SK-N-DZ (cell line): Measurements from ENCODE around the gene LNX1.
"Not testable (repeated sequence)": the region's sequence is repeated elsewhere in the genome, so short reads cannot be mapped to it uniquely, and the experiment has no call there.

ENCODE experiments used
- DNase-seq: peaks from one replicate; pipeline ENCODE4 v3.0.0-alpha.2; 2015; ENCODE audit warnings: low spot score

The LNX1 gene

DNA sequence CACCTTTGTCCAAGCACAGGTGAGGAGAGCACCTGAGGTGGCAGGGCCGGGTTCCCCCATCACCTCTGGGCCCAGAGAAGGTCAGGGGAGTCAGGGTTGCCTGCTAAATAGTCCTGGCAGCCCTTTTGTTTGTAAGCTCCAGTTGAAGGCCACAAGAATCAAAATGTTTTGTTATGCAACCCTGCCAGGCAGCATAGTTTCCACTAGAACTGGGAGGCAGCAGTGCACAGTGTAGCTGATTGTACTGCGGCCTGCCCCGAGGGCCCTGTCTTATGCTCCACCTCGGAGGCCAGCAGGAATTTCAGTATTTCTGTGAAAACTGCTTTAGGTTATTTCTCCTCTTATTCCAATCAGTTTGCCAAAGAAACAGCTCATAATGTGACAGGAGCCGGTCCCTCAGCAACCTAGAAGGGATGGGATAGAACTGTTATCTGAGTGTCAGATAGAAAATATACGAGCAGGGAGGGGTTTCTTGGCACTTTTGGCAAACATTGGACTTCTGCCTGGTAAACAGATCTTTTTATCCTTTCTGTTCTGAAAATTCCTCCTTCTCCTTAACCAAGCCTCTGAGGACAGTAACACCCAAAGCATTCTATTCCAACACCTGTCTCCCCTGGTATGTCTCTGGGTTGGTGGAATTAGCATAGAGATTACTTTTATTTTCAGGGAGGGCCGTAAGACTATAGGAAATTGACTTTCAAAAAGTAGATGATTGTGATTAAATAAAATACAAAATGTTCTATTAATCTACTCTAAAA is 93.6 kb downstream of the LNX1 start:
- no peak for DNase-seq

DNA sequence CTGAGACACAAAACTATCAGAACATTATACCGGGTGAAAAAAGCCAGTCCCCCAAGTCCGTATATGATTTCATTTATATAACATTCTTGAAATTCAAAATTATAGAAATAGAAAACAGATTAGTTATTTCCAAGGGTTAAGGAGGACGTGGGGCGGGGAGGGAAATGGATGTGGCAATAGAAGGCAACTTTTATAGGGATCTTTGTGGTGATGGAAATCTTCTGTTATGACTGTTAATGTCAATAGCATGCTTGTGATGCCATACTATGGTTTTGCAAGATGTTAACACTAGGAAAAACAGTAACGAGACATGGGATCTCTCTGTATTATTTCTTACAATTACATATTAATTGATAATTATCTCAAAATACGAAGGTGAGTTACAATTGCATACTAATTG is 96.4 kb downstream of the LNX1 start:
- no peak for DNase-seq

GRCh38 chr4:53490965-53491622 is 100.2 kb downstream of the LNX1 start:
- DNase-seq, result peak; percentile 9

GRCh38 chr4:53490161-53490956 is 100.9 kb downstream of the LNX1 start:
- no peak for DNase-seq

- DNase-seq, result no peak
Observed at GRCh38 chr4:53489279-53489889, 101.9 kb downstream of the LNX1 start.

GRCh38 chr4:53487766-53488165 is 103.5 kb downstream of the LNX1 start:
- no peak for DNase-seq

DNA sequence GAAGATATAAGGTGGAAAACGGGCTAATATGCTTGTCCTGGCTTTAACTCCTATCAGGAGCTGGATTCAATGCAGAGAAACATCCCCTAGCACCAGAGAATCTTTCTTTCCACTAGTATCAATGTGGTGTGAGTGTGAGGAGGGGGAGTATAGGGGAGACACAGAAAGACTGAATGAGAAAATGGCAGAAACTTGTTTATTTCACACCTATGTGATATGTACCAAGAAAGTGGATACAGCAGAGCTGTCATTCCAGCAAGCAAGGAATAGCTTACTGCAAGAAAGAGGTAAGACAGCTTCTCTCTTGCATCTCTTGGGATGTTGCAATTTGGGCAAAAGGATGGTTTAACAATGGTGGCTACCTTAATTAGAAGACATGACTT is 105.6 kb downstream of the LNX1 start:
- DNase-seq, result no peak

GRCh38 chr4:53484911-53485657 is 106.2 kb downstream of the LNX1 start:
- no peak for DNase-seq

- DNase-seq, result no peak
Observed at GRCh38 chr4:53483250-53483649, 108.0 kb downstream of the LNX1 start.

GRCh38 chr4:53481586-53481985 is 109.7 kb downstream of the LNX1 start:
- no peak for DNase-seq

DNA sequence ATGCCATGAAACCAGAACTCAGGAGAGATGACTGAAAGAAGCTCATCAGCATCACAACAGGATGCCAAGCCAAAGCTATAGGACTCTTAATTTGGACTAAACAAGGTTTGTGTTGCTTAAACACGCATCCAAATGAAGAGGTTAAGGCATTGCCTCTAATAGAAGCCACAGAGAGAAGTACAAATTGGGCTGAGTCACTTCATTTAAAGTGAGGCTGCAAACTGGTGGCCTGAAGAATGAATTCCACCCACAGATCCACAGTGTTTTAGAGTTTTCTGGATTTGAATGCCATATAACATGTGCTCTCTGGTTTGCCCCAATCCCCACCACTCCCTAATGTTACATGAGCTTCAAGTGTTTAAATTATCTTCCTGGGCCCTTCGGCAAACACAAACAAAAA is 110.4 kb downstream of the LNX1 start:
- DNase-seq, result no peak

DNA sequence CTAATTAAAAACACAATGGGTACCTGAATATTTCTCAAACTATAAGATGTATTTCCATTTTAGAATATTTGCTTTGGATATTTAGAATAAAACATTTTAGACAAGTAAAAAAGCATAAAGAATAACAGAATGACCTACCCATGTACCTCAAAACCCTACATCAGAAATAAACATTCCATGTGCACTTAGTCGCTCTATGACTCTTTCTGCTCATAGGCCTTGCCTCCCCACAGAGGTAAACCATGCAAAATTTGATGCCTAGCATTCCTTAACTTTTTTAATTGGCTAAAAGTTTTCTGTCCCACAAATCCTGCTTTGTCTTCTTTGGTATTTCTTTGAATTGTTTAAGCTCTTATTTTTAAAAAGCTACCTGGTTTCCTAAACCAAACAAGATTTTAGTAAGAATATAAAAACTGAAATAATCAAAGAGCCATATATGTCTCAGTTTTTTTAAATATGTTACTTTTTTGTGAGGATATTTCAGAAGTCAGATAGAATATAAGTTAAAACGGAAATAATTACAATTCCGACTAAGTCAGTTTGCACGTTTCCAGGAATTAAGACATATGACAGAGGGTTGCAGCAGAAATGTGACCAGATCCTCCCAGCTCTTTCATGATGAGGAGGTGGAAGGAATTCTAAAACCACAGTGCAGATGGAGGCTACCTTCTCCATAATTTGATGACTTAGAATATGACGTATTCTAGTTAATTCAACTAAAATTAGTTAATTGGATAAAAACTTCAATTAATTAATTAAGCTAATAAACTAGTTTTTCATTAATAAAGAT is 111.4 kb downstream of the LNX1 start:
- no peak for DNase-seq

DNA sequence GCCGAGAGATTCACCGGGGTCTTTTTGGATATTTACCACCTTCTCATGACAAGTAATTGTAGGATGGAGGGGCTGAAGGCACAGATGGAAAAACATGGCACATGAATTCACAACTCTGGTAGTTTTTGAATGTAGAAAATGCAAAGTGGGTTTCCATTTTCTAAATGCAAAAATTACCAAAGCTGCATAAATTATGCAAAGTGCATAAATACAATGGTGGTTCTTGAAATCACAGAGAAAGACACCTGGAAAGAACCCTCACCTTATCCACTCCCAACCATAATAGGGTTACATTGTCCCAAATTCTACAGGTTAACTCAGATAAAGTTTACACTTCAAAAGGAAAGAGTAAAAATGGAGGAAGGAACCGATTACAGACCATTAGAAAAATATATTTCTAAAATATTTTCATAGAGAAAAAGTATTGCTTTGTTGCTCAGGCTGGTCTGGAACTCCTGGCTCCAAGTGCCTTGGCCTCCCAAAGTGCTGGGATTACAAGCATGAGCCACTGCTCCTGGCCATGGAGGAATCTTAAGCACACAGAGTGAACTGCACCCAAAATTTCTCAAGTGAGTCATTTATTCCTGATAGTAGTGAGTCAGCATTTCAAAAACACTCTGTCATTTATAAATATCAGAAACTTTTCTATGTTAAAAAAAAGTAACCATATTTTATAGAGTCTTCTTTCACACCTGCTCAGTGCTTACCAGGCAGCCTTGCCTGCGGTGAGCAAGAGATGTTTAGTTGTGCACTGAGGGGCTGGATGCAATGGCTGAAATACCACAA is 112.4 kb downstream of the LNX1 start:
- DNase-seq, result no peak

GRCh38 chr4:53477636-53478035 is 113.7 kb downstream of the LNX1 start:
- DNase-seq, result no peak

DNA sequence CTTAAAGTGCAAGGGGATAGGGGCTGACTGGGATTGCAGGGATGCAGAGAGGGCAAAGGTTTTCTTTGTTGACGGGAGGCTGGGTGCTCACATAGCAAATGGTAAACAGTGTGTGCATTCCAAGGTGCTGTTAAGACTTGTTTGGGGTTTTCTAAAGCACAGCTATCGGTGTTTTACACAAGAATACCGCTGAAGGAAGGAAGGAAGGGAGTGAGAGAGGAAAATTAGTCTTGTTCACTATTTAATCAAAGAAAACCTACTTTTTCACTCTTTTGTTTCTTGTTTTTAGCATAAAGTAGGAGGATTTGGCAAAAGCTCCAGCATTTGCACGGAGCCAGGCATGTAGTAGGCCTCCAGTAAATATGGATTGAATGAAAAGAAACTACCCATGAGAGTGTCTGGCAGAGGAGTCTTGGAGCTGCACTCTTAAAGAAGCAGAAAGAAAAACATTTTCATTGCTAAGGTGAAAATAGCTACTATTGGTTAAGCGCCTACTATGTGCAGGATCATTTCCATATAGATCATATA is 114.2 kb downstream of the LNX1 start:
- no peak for DNase-seq

- DNase-seq, result no peak
Observed at GRCh38 chr4:53476232-53477037, 114.9 kb downstream of the LNX1 start.

DNA sequence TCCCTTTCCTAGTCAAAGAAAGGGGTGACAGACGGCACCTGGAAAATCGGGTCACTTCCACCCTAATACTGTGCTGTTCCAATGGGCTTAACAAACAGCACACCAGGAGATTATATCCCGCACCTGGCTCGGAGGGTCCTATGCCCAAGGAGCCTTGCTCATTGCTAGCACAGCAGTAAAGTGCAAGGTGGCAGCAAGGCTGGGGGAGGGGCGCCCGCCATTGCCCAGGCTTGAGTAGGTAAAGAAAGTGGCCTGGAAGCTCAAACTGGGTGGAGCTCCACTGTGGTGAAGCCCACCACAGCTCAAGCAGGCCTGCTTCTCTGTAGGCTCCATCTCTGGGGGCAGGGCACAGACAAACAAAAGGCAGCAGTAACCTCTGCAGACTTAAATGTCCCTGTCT is 124.7 kb downstream of the LNX1 start:
- not testable (repeated sequence) for DNase-seq

DNA sequence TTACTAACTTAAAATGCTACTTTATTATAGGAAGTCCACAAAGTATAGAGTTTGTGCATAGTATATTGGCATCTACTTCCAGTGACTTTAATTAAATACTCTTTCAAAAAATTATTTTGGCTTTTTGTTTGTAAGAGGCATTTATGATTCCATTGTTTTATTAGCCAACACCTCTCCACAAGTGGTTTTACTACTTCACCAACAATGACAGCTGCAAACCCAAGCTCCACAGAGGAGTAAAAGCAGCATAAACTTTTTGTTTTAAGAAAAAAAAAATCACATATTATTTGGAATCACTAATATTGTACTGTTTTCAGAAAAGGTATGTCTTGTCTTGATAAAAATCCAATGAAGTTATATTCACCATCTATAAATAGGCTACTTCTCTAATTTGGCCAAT is 125.4 kb downstream of the LNX1 start:
- DNase-seq, result no peak

GRCh38 chr4:53465281-53465680 is 126.0 kb downstream of the LNX1 start:
- no peak for DNase-seq
